Activated T-cell treated with anti-CD3 and anti-CD28 coated beads for 24 hours (primary cell): ENCODE results near the gene MFN1.
"Not testable (repeated sequence)": the region's sequence is repeated elsewhere in the genome, so short reads cannot be mapped to it uniquely, and the experiment has no call there.

Experiments used
- DNase-seq: peaks from one replicate; pipeline ENCODE4 v3.0.0-alpha.2; 2020; ENCODE audit warnings: low read depth

The MFN1 gene

GRCh38 chr3:179347345-179348194, at the start of gene MFN1:
Gene MFN1 (plus strand): TSS chr3:179347709. CDS start chr3:179348852, 1,143 bp downstream.
- peak; percentile 84 for DNase-seq

DNA sequence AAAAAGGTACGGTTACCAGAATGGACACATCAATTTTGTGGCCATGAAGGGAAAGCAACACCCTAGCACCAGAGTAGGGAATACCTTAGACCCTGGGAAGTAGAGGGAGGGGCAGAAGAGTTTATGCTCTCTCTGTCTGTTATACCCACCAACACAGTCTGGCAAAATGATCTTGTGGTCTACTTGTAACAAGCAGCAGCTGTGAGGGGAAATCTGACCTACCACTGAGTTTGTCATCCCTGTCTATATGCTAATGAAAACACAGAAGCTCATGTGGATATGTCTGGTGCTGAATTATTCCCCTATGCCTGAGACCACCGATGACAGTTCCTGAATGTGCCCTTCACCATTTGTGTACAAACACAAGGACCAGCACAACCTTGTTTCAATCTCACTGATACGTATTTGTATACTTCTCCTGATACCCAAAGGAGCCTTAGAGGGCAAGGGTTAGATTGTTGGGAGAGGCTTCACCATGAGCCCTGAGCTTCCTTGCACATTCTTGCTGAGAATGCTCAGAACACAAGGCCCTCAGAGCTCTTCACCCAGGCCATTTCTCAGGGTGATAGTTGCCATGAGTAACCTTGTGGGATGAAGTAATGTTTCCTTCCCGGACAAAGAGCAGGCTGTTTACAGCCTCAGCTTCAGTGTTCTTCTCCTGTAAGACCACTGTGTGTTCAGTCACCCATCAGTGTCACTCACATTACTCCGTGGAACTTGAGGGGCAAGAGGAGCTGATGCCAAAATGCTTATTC, 49.4 kb upstream of the MFN1 start:
- no peak for DNase-seq

- DNase-seq: no peak
These were observed 48.2 kb upstream of the MFN1 start for GRCh38 chr3:179299316-179299715.

GRCh38 chr3:179299999-179300613, 47.4 kb upstream of the MFN1 start:
- DNase-seq: no peak

GRCh38 chr3:179301645-179302044, 45.9 kb upstream of the MFN1 start:
- no peak for DNase-seq

GRCh38 chr3:179302111-179302510, 45.4 kb upstream of the MFN1 start:
- DNase-seq: no peak

- no peak for DNase-seq
These were observed 42.9 kb upstream of the MFN1 start for GRCh38 chr3:179304605-179305004.

- DNase-seq: not testable (repeated sequence)
These were observed 40.1 kb upstream of the MFN1 start for GRCh38 chr3:179307362-179307761.

DNA sequence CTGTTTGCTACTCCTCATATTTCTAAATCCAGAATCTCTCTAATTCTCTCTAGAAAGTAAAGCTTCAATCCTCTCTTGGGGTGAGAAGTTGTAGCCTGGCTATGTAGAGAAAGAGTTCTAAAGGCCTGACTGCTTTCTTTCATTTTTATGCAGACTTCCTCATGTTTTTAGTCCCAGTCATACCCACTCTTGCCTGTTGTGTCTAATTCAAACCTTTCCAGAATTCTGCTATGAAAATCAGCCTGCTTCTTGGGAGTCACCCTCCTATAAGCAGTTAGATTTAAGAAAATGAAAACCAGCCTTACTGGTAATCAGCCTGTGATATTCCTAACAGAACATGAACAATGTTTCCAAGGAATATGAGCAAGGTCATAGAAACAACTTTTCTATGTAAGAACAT, 39.5 kb upstream of the MFN1 start:
- DNase-seq: no peak

GRCh38 chr3:179309225-179310078, 38.1 kb upstream of the MFN1 start:
- DNase-seq: no peak

- no peak for DNase-seq
These were observed 28.6 kb upstream of the MFN1 start for GRCh38 chr3:179318876-179319275.

- no peak for DNase-seq
These were observed 25.7 kb upstream of the MFN1 start for GRCh38 chr3:179321668-179322285.

- DNase-seq: peak; percentile 81
These were observed 25.0 kb upstream of the MFN1 start, which contains the start of gene ZNF639 for GRCh38 chr3:179322286-179323196. Gene ZNF639 (plus strand): TSS chr3:179323031. CDS start chr3:179328294, 5,263 bp downstream.

GRCh38 chr3:179323197-179324110, 24.1 kb upstream of the MFN1 start:
- peak; percentile 42 for DNase-seq

DNA sequence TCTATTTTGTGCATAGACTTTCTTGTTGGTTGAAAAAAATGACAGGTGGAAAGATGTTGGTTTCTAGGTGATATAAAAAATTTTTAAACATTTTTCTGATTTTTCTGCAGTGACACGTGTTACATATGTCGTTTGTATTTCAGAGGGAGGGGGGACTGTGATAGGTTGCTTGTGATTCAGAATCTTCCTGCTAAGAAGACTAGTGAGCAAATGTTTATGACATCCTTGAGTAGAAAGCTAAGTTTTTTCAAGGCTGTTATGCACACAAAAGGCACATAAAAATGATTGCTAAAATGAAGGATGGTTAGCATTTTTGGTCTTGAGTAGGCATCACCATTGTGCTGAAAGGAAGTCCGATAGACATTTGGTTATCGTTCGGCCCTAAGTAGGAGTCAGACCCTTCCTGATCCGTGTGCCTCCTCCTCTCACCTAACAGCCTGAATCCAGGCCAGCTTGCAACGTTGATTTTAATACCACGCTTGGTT, 23.2 kb upstream of the MFN1 start:
- no peak for DNase-seq

GRCh38 chr3:179330438-179330837, 17.1 kb upstream of the MFN1 start:
- no peak for DNase-seq

- no peak for DNase-seq
These were observed 15.3 kb upstream of the MFN1 start for GRCh38 chr3:179332240-179332639.

- DNase-seq: no peak
These were observed 14.4 kb upstream of the MFN1 start for GRCh38 chr3:179333084-179333483.
